ENCODE results near the gene TRUB2. TPM values are rescaled to one million over a fixed set of nuclear protein-coding genes. Genes with fewer than 3 reads are reported as not detected.

TRUB2 gene
- total and polyA plus RNA-seq, 2 of the 13 experiments (the other 11 are each of a cell fraction or from before 2014, with no cell fraction given) = 22.3 to 41.2 TPM

- ChIA-PET CTCF (ENCODE audit: low intra/inter-chr PET ratio, low total read pairs) (no interaction called here), POLR2A (no interaction called here)
- H3K9ac ChIP-seq (ENCODE audit: insufficient read depth, low read depth, low read length) = no peak overlapping the region
- no peak overlapping the region for H3K27ac ChIP-seq (ENCODE audit: extremely low read length, insufficient read depth, low read length)
- ATAC-seq (no peak), FAIRE-seq (no peak), DNase-seq (ENCODE audit: low spot score) (no peak)
- TF ChIP-seq MAFK (conservative IDR thresholded peaks at IDR 0.05 in 1 of 2, IDR thresholded peaks at IDR 0.05 in 1 of 2; ENCODE audit: low read length in 2 of 2) (no peak), ZNF44 (CRISPR knock-in tag; IDR thresholded peaks at IDR 0.05) (no peak), MIXL1 (CRISPR knock-in tag; IDR thresholded peaks at IDR 0.05) (no peak), DNMT1 (CRISPR knock-in tag; IDR thresholded peaks at IDR 0.05) (no peak), NCOA5 (CRISPR knock-in tag; IDR thresholded peaks at IDR 0.05) (no peak), MTF1 (CRISPR knock-in tag; IDR thresholded peaks at IDR 0.05) (no peak), MEF2D (CRISPR knock-in tag; IDR thresholded peaks at IDR 0.05) (no peak), RARA (CRISPR knock-in tag; IDR thresholded peaks at IDR 0.05) (no peak), ATF7-NPFF (CRISPR knock-in tag; IDR thresholded peaks at IDR 0.05; ENCODE audit: low read depth) (no peak), ZNF577 (CRISPR knock-in tag; IDR thresholded peaks at IDR 0.05; ENCODE audit: borderline replicate concordance, low read depth) (no peak)
- no peaks in the 10 kb centered on the region for H4K20me1 ChIP-seq (ENCODE audit: insufficient read depth, low read length)
- in situ Hi-C loops (cut with HindIII; ENCODE audit: extremely low pct_ligation_motif_present, low pct_unique_long_range_greater_than_20kb) = no loop called here
- H2AFZ ChIP-seq (ENCODE audit: low read length) = no peak overlapping the region
- intact Hi-C loops (cut with micrococcal nuclease; ENCODE audit: unreplicated experiment) = no loop called here
- H3K4me1 ChIP-seq (ENCODE audit: insufficient read depth, low read length) = peaks cover 6% of the 10 kb centered on the region
- no peaks in the 10 kb centered on the region for H3K79me2 ChIP-seq (ENCODE audit: insufficient read depth, low read length)
- no peaks in the 10 kb centered on the region for H3K9me3 ChIP-seq (ENCODE audit: low read length)
- 94% methylated on average over 5 of the region's 6 CpGs for WGBS (ENCODE audit: low lambda C conversion rate)
- no peaks in the 10 kb centered on the region for H3K27me3 ChIP-seq (ENCODE audit: control insufficient read depth in 1 of 2, insufficient read depth in 2 of 2, low read length in 2 of 2)
- H3K36me3 ChIP-seq (replicated peaks in 1 of 2; ENCODE audit: control insufficient read depth in 1 of 2, insufficient read depth in 2 of 2, low read length in 2 of 2) = peaks cover 5 to 12% of the 10 kb centered on the region in 2 experiments; a peak in 3 of 5 replicates
- BruUV-seq (replicated peaks) = no TSS peak
- H3K4me3 ChIP-seq (replicated peaks in 1 of 3; ENCODE audit: insufficient read depth in 1 of 3, low read depth in 2 of 3, low read length in 3 of 3) = no peak overlapping the region
- H3K4me2 ChIP-seq (ENCODE audit: low read depth, low read length) = no peak overlapping the region
Observed at GRCh38 chr9:128282500-128282899, 39.7 kb downstream of the TRUB2 start.

- no TSS peak for BruUV-seq (replicated peaks)
- no peak for DNase-seq (ENCODE audit: low spot score)
- Histone ChIP-seq H4K20me1 (ENCODE audit: insufficient read depth, low read length) (no peaks in the 10 kb centered on the region), H3K4me2 (ENCODE audit: low read depth, low read length) (no peak overlapping the region), H3K79me2 (ENCODE audit: insufficient read depth, low read length) (peaks cover 9% of the 10 kb centered on the region), H3K4me3 (replicated peaks in 1 of 3; ENCODE audit: insufficient read depth in 1 of 3, low read depth in 2 of 3, low read length in 3 of 3) (no peak overlapping the region), H3K9me3 (ENCODE audit: low read length) (no peaks in the 10 kb centered on the region), H3K27ac (ENCODE audit: extremely low read length, insufficient read depth, low read length) (no peak overlapping the region), H3K9ac (ENCODE audit: insufficient read depth, low read depth, low read length) (no peak overlapping the region), H3K36me3 (replicated peaks in 1 of 2; ENCODE audit: control insufficient read depth in 1 of 2, insufficient read depth in 2 of 2, low read length in 2 of 2) (no peaks in the 10 kb centered on the region; a peak in 1 of 5 replicates), H3K27me3 (ENCODE audit: control insufficient read depth in 1 of 2, insufficient read depth in 2 of 2, low read length in 2 of 2) (no peaks in the 10 kb centered on the region; a peak in 1 of 5 replicates), H3K4me1 (ENCODE audit: insufficient read depth, low read length) (peaks cover 12% of the 10 kb centered on the region), H2AFZ (ENCODE audit: low read length) (no peak overlapping the region)
- in situ Hi-C loops (cut with HindIII; ENCODE audit: extremely low pct_ligation_motif_present, low pct_unique_long_range_greater_than_20kb) (no loop called here), intact Hi-C loops (cut with micrococcal nuclease; ENCODE audit: unreplicated experiment) (no loop called here)
- ChIA-PET POLR2A (no interaction called here), CTCF (ENCODE audit: low intra/inter-chr PET ratio, low total read pairs) (no interaction called here)
- ATAC-seq = no peak
- FAIRE-seq = no peak
- WGBS (ENCODE audit: low lambda C conversion rate) = 94% methylated on average over 5 of the region's 5 CpGs
- TF ChIP-seq KAT7 (CRISPR knock-in tag; IDR thresholded peaks at IDR 0.05; ENCODE audit: borderline replicate concordance) (no peak), MBD4 (IDR thresholded peaks at IDR 0.05; ENCODE audit: borderline replicate concordance, low read length) (no peak), SSRP1 (CRISPR knock-in tag; IDR thresholded peaks at IDR 0.05) (no peak), PAXIP1 (CRISPR knock-in tag; conservative IDR thresholded peaks at IDR 0.05) (no peak), ARNT2 (CRISPR knock-in tag; IDR thresholded peaks at IDR 0.05; ENCODE audit: low read depth) (no peak), ZBTB38 (CRISPR knock-in tag; IDR thresholded peaks at IDR 0.05) (no peak), ZNF10 (CRISPR knock-in tag; IDR thresholded peaks at IDR 0.05; ENCODE audit: borderline replicate concordance, low read depth) (no peak), ZNF740 (CRISPR knock-in tag; IDR thresholded peaks at IDR 0.05) (no peak)
Observed at GRCh38 chr9:128280084-128280622, 42.1 kb downstream of the TRUB2 start.
